Sigmoid colon (tissue), 3 donors: ENCODE data around the gene POMC.

Source experiments
- POLR2A ChIP-seq, 2 donors: fragments of 450-650 bp; IDR thresholded peaks; one replicate each; pipeline ENCODE4 v1.6.1; 2016; ENCODE audit warnings: antibody characterized with exemption in 2 of 2, mild to moderate bottlenecking in 2 of 2, moderate library complexity in 2 of 2
- TF ChIP-seq, protein P1 (sequence below), 4 experiments: fragments of 450-650 bp in 3 of 4; fragments of 200-600 bp in 1 of 4; IDR thresholded peaks; one replicate each; pipeline ENCODE4 v1.5.1; 2016 to 2019; ENCODE audit warnings: antibody characterized with exemption in 4 of 4, mild to moderate bottlenecking in 3 of 4, moderate library complexity in 2 of 4

DNA sequence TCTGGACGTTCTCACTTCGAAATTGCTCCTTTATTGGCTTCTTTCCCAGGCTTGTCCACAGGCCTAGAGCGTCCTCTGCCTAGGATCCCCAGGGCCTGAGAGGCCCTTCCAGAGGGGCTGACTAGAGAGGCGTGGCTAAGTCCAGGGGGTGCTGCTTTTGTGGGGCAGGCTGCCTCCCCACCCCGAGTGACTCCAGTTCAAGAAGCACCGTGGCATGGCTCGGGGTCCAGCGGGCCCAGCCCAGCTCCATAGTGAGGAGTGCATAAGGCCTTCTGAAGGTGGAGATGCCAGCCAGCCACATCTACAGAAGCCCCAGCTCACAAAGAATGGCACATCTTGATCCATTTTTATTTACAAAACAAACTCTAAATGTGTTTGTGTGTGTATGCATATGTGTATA, 44.8 kb upstream of the POMC start:
- TF ChIP-seq, protein P1, sequence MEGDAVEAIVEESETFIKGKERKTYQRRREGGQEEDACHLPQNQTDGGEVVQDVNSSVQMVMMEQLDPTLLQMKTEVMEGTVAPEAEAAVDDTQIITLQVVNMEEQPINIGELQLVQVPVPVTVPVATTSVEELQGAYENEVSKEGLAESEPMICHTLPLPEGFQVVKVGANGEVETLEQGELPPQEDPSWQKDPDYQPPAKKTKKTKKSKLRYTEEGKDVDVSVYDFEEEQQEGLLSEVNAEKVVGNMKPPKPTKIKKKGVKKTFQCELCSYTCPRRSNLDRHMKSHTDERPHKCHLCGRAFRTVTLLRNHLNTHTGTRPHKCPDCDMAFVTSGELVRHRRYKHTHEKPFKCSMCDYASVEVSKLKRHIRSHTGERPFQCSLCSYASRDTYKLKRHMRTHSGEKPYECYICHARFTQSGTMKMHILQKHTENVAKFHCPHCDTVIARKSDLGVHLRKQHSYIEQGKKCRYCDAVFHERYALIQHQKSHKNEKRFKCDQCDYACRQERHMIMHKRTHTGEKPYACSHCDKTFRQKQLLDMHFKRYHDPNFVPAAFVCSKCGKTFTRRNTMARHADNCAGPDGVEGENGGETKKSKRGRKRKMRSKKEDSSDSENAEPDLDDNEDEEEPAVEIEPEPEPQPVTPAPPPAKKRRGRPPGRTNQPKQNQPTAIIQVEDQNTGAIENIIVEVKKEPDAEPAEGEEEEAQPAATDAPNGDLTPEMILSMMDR (IDR thresholded peaks at IDR 0.05), result no peak
- TF ChIP-seq POLR2A (IDR thresholded peaks at IDR 0.05), result no peak
